Keratinocyte (primary cell): Measurements from ENCODE around the gene DAPK1.

Experiments used
- EZH2 ChIP-seq: IDR thresholded peaks from one replicate; pipeline ENCODE4 v1.6.1; 2012; ENCODE audit warnings: inconsistent platforms, mild to moderate bottlenecking, low read length, moderate library complexity
- TF ChIP-seq, protein P1 (sequence below), 3 experiments: IDR thresholded peaks in 1 of 3; conservative IDR thresholded peaks in 1 of 3; optimal IDR thresholded peaks in 1 of 3; 2 replicates in 2 of 3; 3 replicates in 1 of 3; pipeline versions ENCODE3 to v1.5.1; 2011; ENCODE audit warnings: low read length in 3 of 3, mild to moderate bottlenecking in 3 of 3, moderate library complexity in 2 of 3, control low read depth in 1 of 3, inconsistent platforms in 1 of 3; ENCODE audit not compliant: insufficient read depth in 2 of 3; ENCODE audit errors: extremely low read depth in 1 of 3

DNA sequence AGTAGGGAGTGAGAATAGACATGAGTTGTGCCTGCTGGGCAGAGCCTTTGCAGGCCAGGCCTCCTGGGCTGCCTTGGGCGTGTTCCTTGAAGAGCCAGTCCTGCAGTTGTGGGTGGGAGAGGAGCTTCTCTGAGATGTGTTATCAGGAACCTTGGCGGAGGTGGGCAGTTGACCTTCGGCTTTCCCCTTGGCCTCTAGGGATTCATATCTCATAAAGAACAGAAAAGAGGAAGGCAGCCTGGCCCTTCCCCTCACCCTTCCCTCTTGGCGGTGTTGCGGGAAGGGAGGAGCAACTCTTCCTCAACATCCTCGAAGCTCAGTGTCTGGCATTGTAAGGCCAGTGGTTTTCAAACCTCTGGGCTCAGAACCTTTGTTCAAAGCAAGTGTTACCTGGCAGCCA lies 59.2 kb downstream of the DAPK1 start:
- TF ChIP-seq, protein P1, sequence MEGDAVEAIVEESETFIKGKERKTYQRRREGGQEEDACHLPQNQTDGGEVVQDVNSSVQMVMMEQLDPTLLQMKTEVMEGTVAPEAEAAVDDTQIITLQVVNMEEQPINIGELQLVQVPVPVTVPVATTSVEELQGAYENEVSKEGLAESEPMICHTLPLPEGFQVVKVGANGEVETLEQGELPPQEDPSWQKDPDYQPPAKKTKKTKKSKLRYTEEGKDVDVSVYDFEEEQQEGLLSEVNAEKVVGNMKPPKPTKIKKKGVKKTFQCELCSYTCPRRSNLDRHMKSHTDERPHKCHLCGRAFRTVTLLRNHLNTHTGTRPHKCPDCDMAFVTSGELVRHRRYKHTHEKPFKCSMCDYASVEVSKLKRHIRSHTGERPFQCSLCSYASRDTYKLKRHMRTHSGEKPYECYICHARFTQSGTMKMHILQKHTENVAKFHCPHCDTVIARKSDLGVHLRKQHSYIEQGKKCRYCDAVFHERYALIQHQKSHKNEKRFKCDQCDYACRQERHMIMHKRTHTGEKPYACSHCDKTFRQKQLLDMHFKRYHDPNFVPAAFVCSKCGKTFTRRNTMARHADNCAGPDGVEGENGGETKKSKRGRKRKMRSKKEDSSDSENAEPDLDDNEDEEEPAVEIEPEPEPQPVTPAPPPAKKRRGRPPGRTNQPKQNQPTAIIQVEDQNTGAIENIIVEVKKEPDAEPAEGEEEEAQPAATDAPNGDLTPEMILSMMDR (optimal IDR thresholded peaks at IDR 0.05 in 1 of 3, IDR thresholded peaks at IDR 0.05 in 1 of 3, conservative IDR thresholded peaks at IDR 0.05 in 1 of 3; ENCODE audit: extremely low read depth in 1 of 3, insufficient read depth in 2 of 3, low read length in 3 of 3) = no peak
- TF ChIP-seq EZH2 = no peak
